D721Med (cell line): Measurements from ENCODE around the gene GGPS1.

ENCODE experiments used
- DNase-seq: peaks from one replicate; pipeline ENCODE4 v3.0.0; 2011; ENCODE audit warnings: low spot score; ENCODE audit not compliant: insufficient read length
- FAIRE-seq: peaks from 2 replicates; lab custom pipeline; 2011; peaks lifted over from hg19 to GRCh38; lab: Jason Lieb, UNC
- TF ChIP-seq, protein P1 (sequence below): IDR thresholded peaks from 2 replicates; pipeline ENCODE4 v1.5.1; 2012; ENCODE audit warnings: mild to moderate bottlenecking, control low read depth; ENCODE audit not compliant: insufficient read depth; ENCODE audit errors: missing control alignments

The GGPS1 gene

DNA sequence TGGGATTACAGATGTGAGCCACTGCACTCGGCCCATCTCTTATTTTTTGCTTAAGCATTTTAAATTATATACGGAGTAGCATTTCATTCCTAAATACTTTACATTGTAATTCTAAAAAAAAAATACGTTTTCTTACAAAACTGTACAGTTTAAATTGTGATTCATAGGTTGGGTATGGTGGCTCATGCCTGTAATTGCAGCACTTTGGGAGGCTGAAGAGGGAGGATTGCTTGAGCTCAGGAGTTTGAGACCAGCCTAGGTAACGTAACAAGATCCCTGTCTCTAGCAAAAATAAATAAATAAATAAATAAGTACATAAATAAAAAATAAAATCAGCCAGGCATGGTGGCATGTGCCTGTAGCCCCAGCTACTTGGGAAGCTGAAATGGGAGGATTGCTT, 63.5 kb downstream of the GGPS1 start:
- no peak for DNase-seq
- no peak for FAIRE-seq
- TF ChIP-seq, protein P1, sequence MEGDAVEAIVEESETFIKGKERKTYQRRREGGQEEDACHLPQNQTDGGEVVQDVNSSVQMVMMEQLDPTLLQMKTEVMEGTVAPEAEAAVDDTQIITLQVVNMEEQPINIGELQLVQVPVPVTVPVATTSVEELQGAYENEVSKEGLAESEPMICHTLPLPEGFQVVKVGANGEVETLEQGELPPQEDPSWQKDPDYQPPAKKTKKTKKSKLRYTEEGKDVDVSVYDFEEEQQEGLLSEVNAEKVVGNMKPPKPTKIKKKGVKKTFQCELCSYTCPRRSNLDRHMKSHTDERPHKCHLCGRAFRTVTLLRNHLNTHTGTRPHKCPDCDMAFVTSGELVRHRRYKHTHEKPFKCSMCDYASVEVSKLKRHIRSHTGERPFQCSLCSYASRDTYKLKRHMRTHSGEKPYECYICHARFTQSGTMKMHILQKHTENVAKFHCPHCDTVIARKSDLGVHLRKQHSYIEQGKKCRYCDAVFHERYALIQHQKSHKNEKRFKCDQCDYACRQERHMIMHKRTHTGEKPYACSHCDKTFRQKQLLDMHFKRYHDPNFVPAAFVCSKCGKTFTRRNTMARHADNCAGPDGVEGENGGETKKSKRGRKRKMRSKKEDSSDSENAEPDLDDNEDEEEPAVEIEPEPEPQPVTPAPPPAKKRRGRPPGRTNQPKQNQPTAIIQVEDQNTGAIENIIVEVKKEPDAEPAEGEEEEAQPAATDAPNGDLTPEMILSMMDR, result no peak
